HG03045 (cell line): ENCODE results near the gene PDE4D.

ENCODE experiments used
- ATAC-seq: cut with Tn5 transposase; IDR thresholded peaks from one replicate; pipeline ENCODE4 v1.9.1; 2021; ENCODE audit warnings: mild to moderate bottlenecking, moderate library complexity; ENCODE audit not compliant: unreplicated experiment

Gene PDE4D

GRCh38 chr5:59562756-59563389, 330.7 kb downstream of the PDE4D start:
- ATAC-seq: peak; percentile 92

DNA sequence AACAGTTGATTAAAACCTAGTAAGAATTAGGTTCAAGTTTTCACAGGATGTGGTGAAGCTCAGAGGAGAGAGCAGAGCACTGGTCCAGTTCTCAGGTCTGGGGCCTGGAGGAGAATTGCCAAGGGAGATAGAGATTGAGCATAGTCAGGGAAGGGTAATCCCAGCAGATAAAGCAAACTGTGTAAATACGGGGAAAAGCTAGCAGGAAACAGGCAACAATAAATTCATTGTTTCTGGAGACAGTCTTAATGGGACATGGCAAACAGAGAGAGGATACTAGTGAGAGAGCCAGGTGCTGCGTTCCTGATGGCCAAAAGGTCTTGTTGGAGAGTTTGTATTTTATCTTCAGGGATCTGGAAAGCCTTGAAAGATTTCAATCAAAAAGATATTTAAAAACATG, 333.0 kb downstream of the PDE4D start:
- no peak for ATAC-seq

- ATAC-seq: no peak
These were observed 333.7 kb downstream of the PDE4D start for GRCh38 chr5:59559847-59560246.

DNA sequence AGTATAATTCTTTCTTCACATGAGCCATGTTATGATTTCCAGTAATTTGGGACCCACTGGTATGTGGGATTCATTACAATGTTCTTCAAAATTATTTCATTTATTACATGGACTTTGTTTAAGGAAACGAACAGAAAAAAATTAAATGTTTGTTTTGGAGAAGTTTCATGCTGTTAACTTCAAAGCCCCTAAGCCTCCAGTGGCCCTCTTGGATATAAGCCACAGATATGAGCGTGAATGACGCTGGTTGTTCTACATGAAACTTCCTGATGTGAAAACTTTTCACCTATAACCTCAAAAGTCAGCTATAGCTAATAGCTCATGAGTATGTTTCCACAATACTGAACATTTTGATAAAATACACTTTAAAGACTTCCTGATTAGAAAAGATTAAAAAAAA, 334.2 kb downstream of the PDE4D start:
- no peak for ATAC-seq

DNA sequence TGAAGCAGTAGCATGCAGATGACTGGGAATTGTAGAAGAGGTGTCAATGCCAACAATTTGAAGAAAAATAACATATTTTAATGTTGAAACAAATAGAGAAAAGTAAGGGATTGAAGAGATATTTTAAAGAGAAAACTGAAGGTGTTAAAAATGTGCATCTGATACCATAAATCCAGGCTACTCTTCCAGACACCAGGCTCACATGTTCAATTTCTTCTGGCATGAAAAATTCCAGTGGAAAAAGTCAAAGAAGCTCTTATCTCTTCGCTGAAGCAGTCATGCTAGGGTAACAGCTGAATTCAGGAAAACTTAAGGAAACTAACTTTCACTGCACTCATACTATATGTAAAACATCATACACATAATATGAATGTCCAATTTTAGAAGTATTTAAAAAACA, 335.0 kb downstream of the PDE4D start:
- ATAC-seq: no peak

DNA sequence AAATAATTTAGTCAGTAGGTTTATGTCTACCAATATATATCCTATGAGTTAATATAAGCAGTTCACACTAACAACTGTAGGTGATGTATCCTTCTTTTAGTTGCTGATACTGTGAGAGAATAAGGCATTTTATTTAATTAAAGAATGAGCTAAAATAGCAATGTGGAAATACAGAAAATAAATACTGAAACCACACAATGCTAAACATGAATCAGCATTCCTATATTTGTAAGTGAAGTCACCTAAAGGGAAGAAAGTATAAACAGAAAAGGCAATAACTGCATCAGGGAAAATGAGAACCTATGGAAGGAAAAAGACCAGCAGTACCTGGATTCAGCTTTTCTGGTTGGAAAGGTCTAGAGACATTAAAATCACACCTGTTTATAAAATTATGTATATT, 336.0 kb downstream of the PDE4D start:
- ATAC-seq: no peak

DNA sequence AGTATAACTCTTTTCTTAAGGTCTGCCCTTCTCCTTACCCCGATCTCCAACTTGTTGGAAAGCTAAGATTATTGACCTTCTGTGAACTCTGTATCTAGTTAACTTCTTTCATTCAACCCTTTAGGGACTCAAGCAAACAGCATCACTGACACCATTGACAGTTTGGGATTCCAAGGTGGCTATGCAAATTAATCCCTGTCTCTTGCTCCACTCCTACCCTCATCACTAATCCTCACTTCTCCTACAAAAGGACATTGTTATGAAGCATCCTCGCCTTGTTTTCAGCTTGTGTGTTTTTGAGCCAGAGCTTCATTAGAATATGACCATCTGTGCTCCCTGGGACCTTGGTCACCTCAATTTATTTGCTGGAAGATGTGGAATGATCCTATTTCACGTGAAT, 337.9 kb downstream of the PDE4D start:
- no peak for ATAC-seq

DNA sequence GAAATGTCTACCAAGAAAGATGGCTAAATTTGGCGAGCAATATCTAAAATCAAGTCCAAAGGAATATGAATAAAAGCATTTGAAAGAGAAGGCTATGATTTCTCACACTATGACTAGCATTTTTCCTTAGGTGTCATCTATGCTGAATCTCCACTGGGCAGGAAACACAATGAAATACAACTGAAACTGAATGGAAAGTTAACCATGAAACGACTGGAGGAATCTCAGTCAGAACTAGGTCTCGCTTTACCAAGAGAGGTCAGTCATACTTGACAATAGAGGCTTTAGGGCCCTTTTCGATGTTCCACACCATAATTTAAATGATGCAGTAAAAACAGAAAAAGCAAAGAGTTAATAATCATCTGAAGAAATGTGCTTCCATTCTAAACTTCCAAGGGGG, 339.0 kb downstream of the PDE4D start:
- no peak for ATAC-seq

DNA sequence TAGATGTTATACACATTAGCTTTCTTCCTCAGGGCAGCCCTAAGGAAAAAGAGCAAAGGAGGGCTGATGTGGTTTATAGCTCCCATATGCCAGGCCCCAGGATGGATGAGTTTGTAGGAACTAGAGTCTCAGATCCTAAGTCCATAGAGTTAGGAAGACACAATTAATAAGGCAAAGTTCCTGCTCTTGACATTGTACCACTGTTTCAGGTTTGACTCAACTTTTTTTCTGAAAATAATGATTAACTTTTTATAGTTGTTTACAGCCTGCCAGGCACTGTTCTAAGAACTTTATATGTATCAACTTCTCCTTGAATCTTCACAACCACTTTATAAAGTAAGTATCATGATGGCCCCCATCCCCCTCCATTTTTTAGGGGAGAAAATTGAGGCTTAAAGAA, 339.5 kb downstream of the PDE4D start:
- ATAC-seq: no peak

DNA sequence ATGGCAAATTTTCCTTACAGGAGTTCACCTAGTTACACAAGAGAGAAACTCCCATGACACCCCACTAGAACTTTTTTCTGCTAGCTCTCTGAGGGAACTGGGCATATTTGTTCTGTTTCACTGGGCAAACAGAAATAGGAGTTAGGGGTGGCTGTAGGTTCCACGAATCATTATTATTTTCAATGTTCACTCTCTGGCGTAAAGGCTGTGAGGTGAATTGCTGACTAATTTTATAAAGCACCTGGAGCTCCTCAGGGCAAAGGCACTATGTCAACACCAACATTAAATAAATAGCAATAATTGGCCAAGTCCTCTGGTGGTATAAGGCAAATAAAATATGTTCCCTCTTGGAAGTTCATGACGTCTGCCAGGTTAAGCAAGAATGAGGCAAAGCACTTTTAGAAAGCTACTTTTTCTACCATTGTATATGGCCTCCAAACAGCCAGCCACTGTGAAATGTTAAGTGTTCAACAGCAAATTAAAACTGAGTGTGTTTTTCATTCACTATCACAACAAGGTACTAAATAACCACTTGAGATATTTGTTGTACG, 344.6 kb downstream of the PDE4D start:
- no peak for ATAC-seq

- no peak for ATAC-seq
These were observed 345.8 kb downstream of the PDE4D start for GRCh38 chr5:59547731-59548130.

GRCh38 chr5:59544573-59544972, 349.0 kb downstream of the PDE4D start:
- no peak for ATAC-seq

DNA sequence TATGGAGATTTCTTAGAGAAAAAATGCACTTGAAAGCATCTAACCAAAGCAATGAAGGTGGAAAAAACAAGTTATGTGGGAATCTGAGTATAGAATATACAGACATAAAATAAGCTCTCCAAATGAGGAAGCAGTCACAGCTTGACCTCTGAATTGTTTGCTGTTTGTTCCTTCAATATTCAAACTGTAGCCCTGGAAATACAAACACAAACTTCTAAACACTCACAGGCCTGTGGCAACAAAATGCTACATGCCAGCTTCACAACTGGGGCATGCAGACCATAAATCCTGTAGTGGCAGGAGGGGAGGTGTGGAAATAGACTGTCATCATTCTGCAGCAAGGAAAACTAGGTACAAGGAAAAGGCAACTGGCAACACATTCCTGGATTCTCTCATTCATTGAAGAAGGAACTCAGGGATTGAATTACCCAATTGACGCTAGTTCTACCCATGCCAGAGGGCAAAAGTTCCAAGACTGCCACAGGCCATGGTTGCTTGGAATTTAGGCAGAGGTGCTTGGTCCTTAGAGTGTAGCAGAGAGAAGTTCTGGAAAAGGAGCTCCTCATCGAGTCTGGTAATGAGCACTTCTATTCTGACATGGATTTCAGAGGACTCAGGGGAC, 349.6 kb downstream of the PDE4D start:
- no peak for ATAC-seq

DNA sequence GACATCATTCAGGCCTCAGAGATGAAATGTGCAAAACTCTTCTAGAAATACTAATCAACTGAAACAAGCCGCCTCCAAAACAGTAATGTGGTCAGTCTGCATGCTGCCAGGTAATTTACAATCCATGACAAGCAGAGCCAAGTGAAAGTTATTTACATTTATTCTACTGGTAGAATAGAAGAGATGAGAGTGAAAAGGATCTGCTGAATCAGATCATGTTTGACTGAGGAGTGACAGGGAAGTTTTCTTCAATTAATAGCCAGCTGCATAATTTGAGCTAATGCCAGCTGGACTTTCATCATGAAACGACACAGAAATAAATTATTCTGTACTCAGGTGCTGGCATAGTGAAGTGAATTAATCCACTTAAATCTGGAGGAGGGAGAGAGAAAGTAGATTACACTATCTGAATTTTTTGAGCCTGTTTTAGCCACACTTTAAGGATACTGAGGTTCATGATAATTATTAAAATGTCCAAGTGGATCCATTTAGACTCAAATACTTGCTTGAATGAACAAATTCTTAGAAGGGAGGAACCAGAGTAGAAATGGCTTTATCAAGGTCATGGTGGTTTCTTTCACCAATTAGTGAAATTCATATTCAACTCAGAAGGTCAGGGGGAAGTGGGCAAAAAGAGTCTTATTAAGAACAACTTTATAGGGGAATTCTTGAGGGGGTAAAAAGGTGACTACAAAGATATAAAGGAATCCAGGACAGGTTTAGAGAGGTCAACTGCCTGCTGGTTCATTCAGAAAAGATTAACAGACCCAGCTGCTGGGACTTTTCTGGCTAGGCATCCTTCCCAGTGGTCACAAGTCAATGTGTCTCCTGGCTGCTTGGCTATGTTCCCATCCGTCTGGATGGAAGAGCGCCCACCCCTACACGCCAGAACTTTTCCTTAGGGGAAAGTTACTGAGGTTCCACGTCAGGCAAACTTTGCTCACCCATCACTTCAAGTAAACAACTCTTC, 350.4 kb downstream of the PDE4D start:
- no peak for ATAC-seq

DNA sequence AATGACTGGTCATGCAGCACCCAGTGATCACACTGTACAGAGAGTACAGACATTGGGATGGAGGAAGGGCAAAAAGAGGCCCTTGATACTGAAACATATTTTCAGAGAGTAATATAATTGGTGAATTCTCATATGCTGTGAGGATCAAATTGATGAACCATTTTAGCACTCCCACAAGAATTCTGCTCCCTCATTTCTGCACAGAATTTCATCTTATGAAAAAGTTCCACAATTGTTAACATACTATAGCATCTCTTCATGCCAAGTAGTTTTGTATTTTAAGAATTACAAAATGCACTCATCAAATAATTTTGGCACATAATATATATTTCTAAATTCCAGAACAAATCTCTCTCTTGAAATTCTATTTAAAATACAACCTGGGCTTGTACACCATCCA, 351.2 kb downstream of the PDE4D start:
- no peak for ATAC-seq

GRCh38 chr5:59540366-59540765, 353.2 kb downstream of the PDE4D start:
- ATAC-seq: no peak

- ATAC-seq: no peak
These were observed 354.8 kb downstream of the PDE4D start for GRCh38 chr5:59538750-59539121.

- ATAC-seq: no peak
These were observed 355.4 kb downstream of the PDE4D start for GRCh38 chr5:59537961-59538749.

DNA sequence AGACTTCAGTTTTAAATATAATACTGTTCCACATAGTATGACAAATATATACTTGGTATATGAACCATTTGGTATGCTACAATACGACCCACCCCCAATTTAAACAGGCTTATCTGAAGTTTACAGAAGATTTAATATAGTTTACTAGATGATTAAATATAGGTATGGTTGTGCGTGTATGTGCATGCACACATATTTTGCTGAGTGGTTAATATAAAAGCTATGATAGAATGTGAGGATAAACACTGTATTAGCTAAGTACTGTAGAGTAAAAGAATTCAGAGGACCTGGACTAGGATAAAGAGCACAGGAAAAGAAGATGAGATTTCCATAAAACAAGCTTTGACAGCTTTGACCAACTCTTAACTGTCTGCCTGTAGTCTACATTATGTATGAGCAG, 356.7 kb downstream of the PDE4D start:
- no peak for ATAC-seq

DNA sequence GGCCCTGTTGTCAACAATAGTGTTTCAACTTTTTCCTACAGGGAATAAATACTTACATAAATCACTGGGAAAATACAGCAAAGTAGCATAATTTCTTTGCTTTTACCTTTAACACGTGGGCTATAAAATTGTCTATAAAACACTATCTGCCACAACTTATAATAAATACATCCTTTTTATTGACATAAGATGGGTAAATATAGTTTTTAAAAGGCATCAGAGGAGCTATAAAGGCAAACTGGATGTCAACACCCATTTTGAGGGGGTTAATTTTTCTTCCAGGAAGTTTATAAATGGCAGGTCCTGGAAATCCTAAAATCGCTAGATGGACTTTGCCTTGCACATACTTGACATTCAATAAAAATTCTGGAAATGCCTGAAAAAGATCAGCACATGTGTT, 358.0 kb downstream of the PDE4D start:
- no peak for ATAC-seq

DNA sequence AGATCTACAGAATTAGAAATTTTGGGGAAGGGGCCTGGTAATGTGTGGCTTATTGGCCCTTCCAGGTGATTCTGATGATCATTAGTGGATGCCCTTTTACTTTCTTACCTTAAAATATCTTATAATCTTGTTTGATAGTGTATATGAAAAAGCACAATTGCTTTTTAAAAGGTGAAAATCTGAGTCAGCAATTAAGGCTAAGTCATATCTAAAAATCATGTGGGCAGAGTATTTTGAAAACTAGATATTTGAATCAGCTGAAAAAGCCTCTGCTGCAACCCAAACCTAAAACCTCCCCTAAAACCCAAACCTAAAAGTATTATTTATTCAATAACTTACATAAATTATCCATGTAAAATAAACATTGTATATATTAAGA, 359.8 kb downstream of the PDE4D start:
- no peak for ATAC-seq
